HG02981 (cell line): ENCODE measurements around the gene ZBTB7A.
"Not testable (repeated sequence)": the region's sequence is repeated elsewhere in the genome, so short reads cannot be mapped to it uniquely, and the experiment has no call there.

Source experiments
- ATAC-seq: cut with Tn5 transposase; IDR thresholded peaks from one replicate; pipeline ENCODE4 v1.9.1; 2021; ENCODE audit warnings: mild to moderate bottlenecking, moderate library complexity; ENCODE audit not compliant: unreplicated experiment

ZBTB7A gene

DNA sequence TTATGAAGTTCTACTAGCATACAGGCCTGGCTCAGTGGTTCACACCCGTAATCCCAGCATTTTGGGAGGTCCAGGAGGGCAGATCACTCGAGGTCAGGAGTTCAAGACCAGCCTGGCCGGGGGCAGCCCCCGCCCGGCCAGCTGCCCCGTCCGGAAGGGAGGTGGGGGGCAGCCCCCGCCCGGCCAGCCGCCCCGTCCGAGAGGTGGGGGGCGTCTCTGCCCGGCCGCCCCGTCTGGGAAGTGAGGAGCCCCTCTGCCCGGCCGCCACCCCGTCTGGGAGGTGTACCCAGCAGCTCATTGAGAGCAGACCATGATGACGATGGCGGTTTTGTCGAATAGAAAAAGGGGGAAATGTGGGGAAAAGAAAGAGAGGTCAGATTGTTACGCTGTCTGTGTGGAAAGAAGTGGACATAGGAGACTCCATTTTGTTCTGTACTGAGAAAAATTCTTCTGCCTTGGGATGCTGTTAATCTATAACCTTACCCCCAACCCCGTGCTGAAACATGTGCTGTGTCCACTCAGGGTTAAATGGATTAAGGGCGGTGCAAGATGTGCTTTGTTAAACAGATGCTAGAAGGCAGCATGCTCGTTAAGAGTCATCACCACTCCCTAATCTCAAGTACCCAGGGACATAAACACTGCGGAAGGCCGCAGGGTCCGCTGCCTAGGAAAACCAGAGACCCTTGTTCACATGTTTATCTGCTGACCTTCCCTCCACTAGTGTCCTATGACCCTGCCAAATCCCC is 67.9 kb downstream of the ZBTB7A start:
- not testable (repeated sequence) for ATAC-seq

DNA sequence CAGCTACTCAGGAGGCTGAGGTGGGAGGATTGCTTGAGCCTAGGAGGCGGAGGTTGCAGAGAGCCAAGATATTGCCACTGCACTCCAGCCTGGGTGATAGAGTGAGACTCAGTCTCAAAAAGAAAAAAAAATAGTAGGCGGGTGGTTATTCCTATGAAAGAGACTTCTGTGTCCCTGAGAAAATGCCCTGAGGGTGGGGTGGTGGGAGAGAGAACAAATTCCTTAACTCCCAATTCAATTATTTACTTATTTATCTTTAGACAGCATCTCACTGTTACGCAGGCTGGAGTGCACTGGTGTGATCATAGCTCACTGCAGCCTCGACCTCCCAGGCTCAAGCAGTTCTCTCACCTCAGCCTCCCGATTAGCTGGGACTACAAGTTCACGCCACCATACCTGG is 71.1 kb downstream of the ZBTB7A start:
- ATAC-seq: no peak
